A549 (cell line): Measurements from ENCODE around the gene TGFBR3. TPM values are rescaled to one million over a fixed set of nuclear protein-coding genes. Genes with fewer than 3 reads are reported as not detected.
"Not testable (repeated sequence)": the region's sequence is repeated elsewhere in the genome, so short reads cannot be mapped to it uniquely, and the experiment has no call there.

Experiments used
- ATAC-seq, 2 experiments: fragments of 200-7000 bp in 1 of 2; fragments of >200 bp in 1 of 2; cut with Nextera tagmentation in 1 of 2; cut with Tn5 transposase in 1 of 2; 3 replicates each; pipeline versions ENCODE4 v1.8.0 to v1.9.1; 2018 to 2020; ENCODE audit warnings: mild to moderate bottlenecking in 1 of 2, moderate library complexity in 1 of 2
- CTCF ChIA-PET: fragments of 300-600 bp; sonication (Branson Sonifier 250); formaldehyde crosslinking; extraction: SDS; loops from one replicate; lab custom pipeline; 2021; ENCODE audit warnings: antibody characterized with exemption, inconsistent platforms; lab: Yijun Ruan, JAX
- POLR2A ChIA-PET: fragments of 350-600 bp; formaldehyde crosslinking; extraction: SDS; loops from one replicate; lab custom pipeline; 2021; ENCODE audit warnings: antibody characterized with exemption, inconsistent platforms; lab: Yijun Ruan, JAX
- DNase-seq, 2 experiments: peaks; one replicate each; pipeline versions ENCODE4 v3.0.0 to v3.0.0-alpha.2; 2011 to 2016; ENCODE audit warnings: low read depth in 1 of 2, low spot score in 1 of 2
- FAIRE-seq: peaks from 2 replicates; lab custom pipeline; 2011; peaks lifted over from hg19 to GRCh38; lab: Jason Lieb, UNC
- H3K27ac ChIP-seq, 2 experiments: fragments of >200 bp; sonication (Bioruptor Twin); formaldehyde crosslinking; 3 replicates each; pipeline ENCODE4 v1.5.1; 2016 to 2017
- H3K4me1 ChIP-seq: fragments of >200 bp; sonication (Bioruptor Twin); formaldehyde crosslinking; 3 replicates; pipeline ENCODE4 v1.6.1; 2016
- H3K4me2 ChIP-seq: fragments of >200 bp; sonication (Bioruptor Twin); formaldehyde crosslinking; 3 replicates; pipeline ENCODE4 v1.6.1; 2016
- H3K4me3 ChIP-seq: fragments of >200 bp; sonication (Bioruptor Twin); formaldehyde crosslinking; 3 replicates; pipeline ENCODE4 v1.5.1; 2016
- H3K9me3 ChIP-seq: fragments of >200 bp; sonication (Bioruptor Twin); formaldehyde crosslinking; 3 replicates; pipeline ENCODE4 v1.6.1; 2016
- ATOH8 ChIP-seq: fragments of 250-450 bp; sonication (Bioruptor Pico); IDR thresholded peaks from 2 replicates; pipeline ENCODE4 v1.5.0; 2020; ENCODE audit warnings: low read depth, mild to moderate bottlenecking, moderate library complexity
- BHLHE40 ChIP-seq: IDR thresholded peaks from 2 replicates; pipeline ENCODE4 v1.6.1; 2012; ENCODE audit warnings: low read depth, low read length, inconsistent platforms
- CBX2 ChIP-seq: fragments of 200-600 bp; sonication (generic); IDR thresholded peaks from 2 replicates; pipeline ENCODE4 v1.6.1; 2016; ENCODE audit warnings: low read depth, mild to moderate bottlenecking, borderline replicate concordance
- CTCF ChIP-seq: fragments of >200 bp; sonication (Bioruptor Twin); formaldehyde crosslinking; IDR thresholded peaks from 3 replicates; pipeline ENCODE4 v1.5.1; 2016
- EHF ChIP-seq: fragments of 250-450 bp; sonication (Bioruptor Pico); IDR thresholded peaks from 2 replicates; pipeline ENCODE4 v1.5.0; 2020; ENCODE audit warnings: mild to moderate bottlenecking
- EHMT2 ChIP-seq: fragments of 200-600 bp; sonication (generic); IDR thresholded peaks from 2 replicates; pipeline ENCODE4 v1.6.1; 2016; ENCODE audit warnings: antibody characterized with exemption, low read depth, mild to moderate bottlenecking, moderate library complexity
- FOSB ChIP-seq: fragments of 250-450 bp; sonication (Bioruptor Pico); IDR thresholded peaks from 2 replicates; pipeline ENCODE4 v1.5.0; 2020; ENCODE audit warnings: mild to moderate bottlenecking, moderate library complexity
- HDAC2 ChIP-seq: fragments of 200-600 bp; sonication (generic); IDR thresholded peaks from 2 replicates; pipeline ENCODE4 v1.6.1; 2016
- HMGXB4 ChIP-seq: fragments of 250-450 bp; sonication (Bioruptor Pico); IDR thresholded peaks from 2 replicates; pipeline ENCODE4 v1.5.0; 2021; ENCODE audit warnings: mild to moderate bottlenecking, moderate library complexity, borderline replicate concordance
- HOXA7 ChIP-seq: fragments of 250-450 bp; sonication (Bioruptor Pico); IDR thresholded peaks from 2 replicates; pipeline ENCODE4 v1.5.0; 2020; ENCODE audit warnings: mild to moderate bottlenecking, moderate library complexity
- HOXB13 ChIP-seq: fragments of 250-450 bp; sonication (Bioruptor Pico); IDR thresholded peaks from 2 replicates; pipeline ENCODE4 v1.5.0; 2020; ENCODE audit warnings: low read depth, mild to moderate bottlenecking, moderate library complexity
- HOXB5 ChIP-seq: fragments of 250-450 bp; sonication (Bioruptor Pico); IDR thresholded peaks from 2 replicates; pipeline ENCODE4 v1.5.0; 2020; ENCODE audit warnings: mild to moderate bottlenecking, moderate library complexity
- JUNB ChIP-seq: fragments of >200 bp; sonication (Bioruptor Twin); formaldehyde crosslinking; IDR thresholded peaks from 2 replicates; pipeline ENCODE4 v1.6.1; 2016
- KDM5A ChIP-seq: fragments of 200-600 bp; sonication (generic); IDR thresholded peaks from 2 replicates; pipeline ENCODE4 v1.6.1; 2016; ENCODE audit warnings: antibody characterized with exemption, mild to moderate bottlenecking
- MAFK ChIP-seq: fragments of 450-650 bp; IDR thresholded peaks from 2 replicates; pipeline ENCODE4 v1.6.1; 2014; ENCODE audit not compliant: partially characterized antibody
- MAZ ChIP-seq: fragments of 150-350 bp; IDR thresholded peaks from 2 replicates; pipeline ENCODE4 v1.6.1; 2014; ENCODE audit warnings: antibody characterized with exemption, low read depth, low read length, borderline replicate concordance
- MYC ChIP-seq: IDR thresholded peaks from 2 replicates; pipeline ENCODE4 v1.6.1; 2012; ENCODE audit warnings: mild to moderate bottlenecking, inconsistent platforms, low read length, improper control_type of control experiment, borderline replicate concordance
- NPAS2 ChIP-seq: fragments of 250-450 bp; sonication (Bioruptor Pico); IDR thresholded peaks from 2 replicates; pipeline ENCODE4 v1.8.0; 2022; ENCODE audit warnings: mild to moderate bottlenecking, moderate library complexity, borderline replicate concordance
- PHF8 ChIP-seq: fragments of 200-600 bp; sonication (generic); IDR thresholded peaks from 2 replicates; pipeline ENCODE4 v1.6.1; 2016; ENCODE audit warnings: low read depth, mild to moderate bottlenecking, antibody characterized with exemption, moderate library complexity, borderline replicate concordance
- POLR2AphosphoS2 ChIP-seq: conservative IDR thresholded peaks from 2 replicates; pipeline ENCODE4 v1.6.1; 2012; ENCODE audit warnings: low read length, improper control_type of control experiment, inconsistent platforms
- RAD21 ChIP-seq, 2 experiments: fragments of >200 bp in 1 of 2; sonication (Bioruptor Twin) in 1 of 2; formaldehyde crosslinking in 1 of 2; IDR thresholded peaks in 1 of 2; conservative IDR thresholded peaks in 1 of 2; 2 replicates in 1 of 2; 3 replicates in 1 of 2; pipeline ENCODE4 v1.6.1; 2012 to 2018; ENCODE audit warnings: inconsistent platforms in 1 of 2
- SMC3 ChIP-seq: fragments of >200 bp; sonication (Bioruptor Twin); formaldehyde crosslinking; IDR thresholded peaks from 3 replicates; pipeline ENCODE4 v1.6.1; 2018; ENCODE audit warnings: inconsistent platforms
- SREBF2 ChIP-seq: fragments of 450-650 bp; IDR thresholded peaks from 2 replicates; pipeline ENCODE4 v1.6.1; 2014; ENCODE audit warnings: mild to moderate bottlenecking, moderate library complexity
- WGBS: methylation state at CpG from one replicate; pipeline ENCODE4 v1.1.6; 2017; ENCODE audit errors: missing lambda C conversion rate; 5-methylcytosine and 5-hydroxymethylcytosine counted together
- polyA plus RNA-seq, 4 experiments: library from polyadenylated mRNA; depleted of rRNA in 3 of 4; stranded (reverse); fragments of >200 nt; fragmentation: RNase III in 1 of 4; extraction: RNeasy Plus Mini Kit Qiagen cat#74134 plus additional on column Dnase treatment in 1 of 4; gene quantifications; 2 replicates in 3 of 4; 3 replicates in 1 of 4; pipeline ENCODE4 v1.2.3, GENCODE V29; 2011 to 2017

TGFBR3 gene
- polyA plus RNA-seq, 2 of the 4 experiments (the other 2 are of a cell fraction), result 5.0 to 8.9 TPM

GRCh38 chr1:91670781-91671180 lies 215.2 kb downstream of the TGFBR3 start:
- ChIA-PET POLR2A (no interaction called here), CTCF (no interaction called here)
- Histone ChIP-seq H3K27ac (no peak overlapping the region), H3K4me3 (no peak overlapping the region), H3K9me3 (no peaks in the 10 kb centered on the region), H3K4me2 (no peak overlapping the region), H3K4me1 (no peaks in the 10 kb centered on the region)
- TF ChIP-seq EHMT2, result no peak
- TF ChIP-seq MYC, result no peak
- TF ChIP-seq MAZ, result no peak
- no peak for TF ChIP-seq HDAC2
- no peak for TF ChIP-seq FOSB
- no peak for TF ChIP-seq HMGXB4 (CRISPR knock-in tag)
- no peak for TF ChIP-seq SMC3
- TF ChIP-seq SREBF2, result no peak
- no peak for TF ChIP-seq CTCF
- TF ChIP-seq ATOH8, result no peak
- no peak for TF ChIP-seq HOXA7 (CRISPR knock-in tag)
- no peak for TF ChIP-seq EHF (CRISPR knock-in tag)
- no peak for TF ChIP-seq CBX2
- no peak for TF ChIP-seq PHF8
- no peak for TF ChIP-seq KDM5A
- TF ChIP-seq NPAS2, result no peak
- no peak for TF ChIP-seq BHLHE40
- no peak for TF ChIP-seq JUNB
- no peak for TF ChIP-seq MAFK
- no peak for TF ChIP-seq RAD21 (conservative IDR thresholded peaks at IDR 0.05 in 1 of 2, IDR thresholded peaks at IDR 0.05 in 1 of 2)
- 69% methylated on average over 4 of the region's 4 CpGs for WGBS
- ATAC-seq (no peak), DNase-seq (no peak), FAIRE-seq (no peak)

- FAIRE-seq (no peak), DNase-seq (no peak), ATAC-seq (no peak)
- no peaks in the 10 kb centered on the region for H3K9me3 ChIP-seq
- ChIA-PET CTCF (no interaction called here), POLR2A (no interaction called here)
- H3K4me3 ChIP-seq, result no peak overlapping the region
- no peak overlapping the region for H3K4me2 ChIP-seq
- no peak overlapping the region for H3K27ac ChIP-seq
- WGBS, result 89% methylated on average over 16 of the region's 25 CpGs
- no peak for TF ChIP-seq HOXB5 (CRISPR knock-in tag)
- no peak for TF ChIP-seq HOXB13
- no peak for TF ChIP-seq POLR2AphosphoS2
- TF ChIP-seq CBX2, result no peak
- TF ChIP-seq, all 56 proteins: peak for 0
- no peaks in the 10 kb centered on the region for H3K4me1 ChIP-seq
These were observed 216.2 kb downstream of the TGFBR3 start for GRCh38 chr1:91669584-91670350.

- H3K4me1 ChIP-seq, H3K4me3 ChIP-seq, H3K27ac ChIP-seq, DNase-seq, H3K4me2 ChIP-seq, H3K9me3 ChIP-seq, FAIRE-seq, CTCF ChIA-PET, ATAC-seq: not testable (repeated sequence)
- WGBS, result 34% methylated on average over 3 of the region's 5 CpGs
- POLR2A ChIA-PET, result interaction anchor here (0.6 to 0.7 kb wide), 2 partner anchors 9 to 145 kb away, joined by 3 read pairs; no protein-coding TSS in a partner anchor
These were observed 219.3 kb downstream of the TGFBR3 start for GRCh38 chr1:91666651-91667050.
